ENCODE data around the gene ABI1. TPM values are rescaled to one million over a fixed set of nuclear protein-coding genes. Genes with fewer than 3 reads are reported as not detected.

ABI1 gene
- total RNA-seq, 1 donor from 2014 or later: 83.5 TPM

GRCh38 chr10:26890956-26891355 lies 30.2 kb upstream of the ABI1 start:
- H3K9me3 Mint-ChIP-seq: peaks cover 4% of the 10 kb centered on the region
- CTCF ChIA-PET: interaction anchor here (1.0 kb wide), 1 partner anchor 165 kb away, joined by 3 read pairs; no protein-coding TSS in a partner anchor
- DNase-seq (no peak), ATAC-seq (ENCODE audit: low read depth) (peak; percentile 39)
- H3K27me3 Mint-ChIP-seq: peaks cover 12% of the 10 kb centered on the region
- POLR2A ChIA-PET: no interaction called here
- H3K4me3 Mint-ChIP-seq: no peak overlapping the region
- intact Hi-C loops (cut with micrococcal nuclease): no loop called here
- H3K27ac Mint-ChIP-seq: no peak overlapping the region
- H3K36me3 Mint-ChIP-seq (ENCODE audit: low read depth): no peaks in the 10 kb centered on the region
- peaks cover 7% of the 10 kb centered on the region for H3K4me1 Mint-ChIP-seq
- TF ChIP-seq, protein P1, sequence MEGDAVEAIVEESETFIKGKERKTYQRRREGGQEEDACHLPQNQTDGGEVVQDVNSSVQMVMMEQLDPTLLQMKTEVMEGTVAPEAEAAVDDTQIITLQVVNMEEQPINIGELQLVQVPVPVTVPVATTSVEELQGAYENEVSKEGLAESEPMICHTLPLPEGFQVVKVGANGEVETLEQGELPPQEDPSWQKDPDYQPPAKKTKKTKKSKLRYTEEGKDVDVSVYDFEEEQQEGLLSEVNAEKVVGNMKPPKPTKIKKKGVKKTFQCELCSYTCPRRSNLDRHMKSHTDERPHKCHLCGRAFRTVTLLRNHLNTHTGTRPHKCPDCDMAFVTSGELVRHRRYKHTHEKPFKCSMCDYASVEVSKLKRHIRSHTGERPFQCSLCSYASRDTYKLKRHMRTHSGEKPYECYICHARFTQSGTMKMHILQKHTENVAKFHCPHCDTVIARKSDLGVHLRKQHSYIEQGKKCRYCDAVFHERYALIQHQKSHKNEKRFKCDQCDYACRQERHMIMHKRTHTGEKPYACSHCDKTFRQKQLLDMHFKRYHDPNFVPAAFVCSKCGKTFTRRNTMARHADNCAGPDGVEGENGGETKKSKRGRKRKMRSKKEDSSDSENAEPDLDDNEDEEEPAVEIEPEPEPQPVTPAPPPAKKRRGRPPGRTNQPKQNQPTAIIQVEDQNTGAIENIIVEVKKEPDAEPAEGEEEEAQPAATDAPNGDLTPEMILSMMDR (IDR thresholded peaks at IDR 0.05): no peak

DNA sequence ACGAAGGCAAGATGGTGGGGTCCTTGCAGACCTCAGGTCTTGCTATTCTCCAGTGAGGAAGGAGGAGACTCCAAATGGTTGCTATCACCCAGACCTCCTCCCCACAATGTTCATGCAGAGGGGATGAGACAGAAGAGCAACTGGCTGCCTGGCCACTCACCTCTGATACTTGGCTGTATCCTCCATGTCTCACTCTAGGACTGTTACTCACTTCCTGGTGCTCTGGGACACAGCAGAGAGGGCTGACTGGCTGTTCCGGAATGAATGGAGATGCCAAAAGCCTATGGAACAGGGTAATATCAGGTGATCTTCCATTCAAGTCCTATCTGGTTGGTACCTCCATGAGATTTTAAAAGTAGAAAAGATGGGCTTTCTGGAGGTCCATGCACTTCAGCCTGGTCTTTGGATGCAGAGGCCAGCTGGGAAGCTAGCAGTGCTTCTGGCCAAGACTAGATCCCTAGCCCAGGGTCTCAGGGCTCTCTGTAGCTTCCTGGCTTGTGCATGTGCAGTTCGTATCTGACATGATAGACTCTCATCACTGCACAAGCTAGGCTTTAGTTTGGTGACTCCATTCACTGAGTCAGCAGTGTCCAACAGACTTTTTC lies 27.0 kb upstream of the ABI1 start:
- intact Hi-C loops (cut with micrococcal nuclease): no loop called here
- H3K9me3 Mint-ChIP-seq: peaks cover 2% of the 10 kb centered on the region
- peaks cover 12% of the 10 kb centered on the region for H3K27me3 Mint-ChIP-seq
- TF ChIP-seq, protein P1 (IDR thresholded peaks at IDR 0.05): no peak
- H3K27ac Mint-ChIP-seq: no peak overlapping the region
- H3K4me3 Mint-ChIP-seq: no peak overlapping the region
- POLR2A ChIA-PET: no interaction called here
- no peaks in the 10 kb centered on the region for H3K36me3 Mint-ChIP-seq (ENCODE audit: low read depth)
- no peak for ATAC-seq (ENCODE audit: low read depth)
- DNase-seq: no peak
- CTCF ChIA-PET: interaction anchor here (1.1 kb wide), 1 partner anchor 162 kb away, joined by 5 read pairs; no protein-coding TSS in a partner anchor
- H3K4me1 Mint-ChIP-seq: peaks cover 6% of the 10 kb centered on the region

GRCh38 chr10:26881600-26882331 lies 21.0 kb upstream of the ABI1 start:
- Mint-ChIP-seq H3K4me1 (peaks cover 2% of the 10 kb centered on the region), H3K4me3 (no peak overlapping the region), H3K36me3 (ENCODE audit: low read depth) (no peaks in the 10 kb centered on the region), H3K9me3 (no peaks in the 10 kb centered on the region), H3K27me3 (peaks cover 11% of the 10 kb centered on the region), H3K27ac (no peak overlapping the region)
- ATAC-seq (ENCODE audit: low read depth) (peak; percentile 75), DNase-seq (no peak)
- CTCF ChIA-PET: interaction anchor here (0.6 to 6.1 kb wide), 22 partner anchors 15 to 1006 kb away, joined by 3 to 254 read pairs (median 4); partner anchors contain the start of genes ABI1, PDSS1 and YME1L1
- intact Hi-C loops (cut with micrococcal nuclease): loop anchor here (1.0 kb wide), 5 partner anchors 20 to 546 kb away; no protein-coding TSS in a partner anchor
- POLR2A ChIA-PET: interaction anchor here (0.7 to 3.1 kb wide), 3 partner anchors 13 to 155 kb away, joined by 3 to 15 read pairs (median 7); no protein-coding TSS in a partner anchor
- TF ChIP-seq, protein P1 (IDR thresholded peaks at IDR 0.05): no peak

DNA sequence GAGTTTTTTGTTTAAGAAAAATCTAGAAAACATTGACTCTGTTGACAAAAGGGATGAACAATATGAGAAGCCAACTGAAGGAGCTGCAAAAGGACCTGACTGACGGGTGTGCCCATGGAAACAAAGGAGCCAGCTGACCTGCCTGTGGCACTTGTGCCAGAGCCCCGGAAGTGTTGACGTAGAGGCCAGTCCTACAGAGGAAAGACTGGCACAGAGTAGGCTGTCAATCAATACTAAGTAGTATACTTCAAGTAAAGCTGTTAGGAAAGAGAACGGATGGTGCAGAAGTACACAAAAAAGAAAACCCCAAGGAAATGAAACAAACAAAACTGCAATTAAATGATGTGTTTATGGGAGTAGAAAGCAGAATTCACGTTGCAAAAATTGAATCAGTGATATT lies 19.0 kb upstream of the ABI1 start:
- POLR2A ChIA-PET: interaction anchor here (3.1 kb wide), 1 partner anchor 153 kb away, joined by 15 read pairs; no protein-coding TSS in a partner anchor
- intact Hi-C loops (cut with micrococcal nuclease): no loop called here

More for the DNA sequence above, 19.0 kb upstream of the ABI1 start:
- no peak overlapping the region for H3K27ac Mint-ChIP-seq
- peaks cover 2% of the 10 kb centered on the region for H3K4me1 Mint-ChIP-seq
- no peaks in the 10 kb centered on the region for H3K9me3 Mint-ChIP-seq
- DNase-seq (no peak), ATAC-seq (ENCODE audit: low read depth) (no peak)
- TF ChIP-seq, protein P1 (IDR thresholded peaks at IDR 0.05): no peak
- no peaks in the 10 kb centered on the region for H3K36me3 Mint-ChIP-seq (ENCODE audit: low read depth)
- CTCF ChIA-PET: interaction anchor here (1.2 to 6.1 kb wide), 2 partner anchors 18 to 154 kb away, joined by 5 to 254 read pairs; partner anchors contain the start of gene ABI1
- H3K4me3 Mint-ChIP-seq: no peak overlapping the region
- peaks cover 6% of the 10 kb centered on the region for H3K27me3 Mint-ChIP-seq

Data from activated B cell treated with CpG ODN at 0.5 μM for 24 hours (primary cell).